Endothelial cell of umbilical vein (primary cell): ENCODE results near the gene RSPH10B2. TPM values are rescaled to one million over a fixed set of nuclear protein-coding genes. Genes with fewer than 3 reads are reported as not detected.
"Not testable (repeated sequence)": the region's sequence is repeated elsewhere in the genome, so short reads cannot be mapped to it uniquely, and the experiment has no call there.

ENCODE experiments used
- BruUV-seq: library from RNA; stranded (reverse); fragments of 400-500 nt; replicated peaks from 2 replicates; lab custom pipeline; 2021; lab: Mats Ljungman, UMichigan
- CTCF ChIA-PET: fragments of 300-600, 350-600 bp; sonication (Branson Sonifier 250); formaldehyde crosslinking; loops from one replicate; lab custom pipeline; 2021; ENCODE audit warnings: antibody characterized with exemption, inconsistent platforms; lab: Charles Lee
- POLR2A ChIA-PET: fragments of 300-600, 350-600 bp; sonication (Branson Sonifier 250); formaldehyde crosslinking; loops from one replicate; lab custom pipeline; 2021; ENCODE audit warnings: antibody characterized with exemption, inconsistent platforms; lab: Charles Lee
- DNase-seq: peaks from one replicate; pipeline ENCODE4 v3.0.0-alpha.2; 2011; ENCODE audit warnings: low read depth, low spot score
- FAIRE-seq: peaks from 2 replicates; lab custom pipeline; 2011; peaks lifted over from hg19 to GRCh38; lab: Jason Lieb, UNC
- H2AFZ ChIP-seq: 2 replicates; pipeline ENCODE4 v1.6.0; 2012; ENCODE audit warnings: low read depth, low read length, control low read depth, inconsistent platforms
- H3K27ac ChIP-seq: 2 replicates; pipeline ENCODE4 v1.5.1; 2011; ENCODE audit warnings: low read depth, mild to moderate bottlenecking, control low read depth, low read length, moderate library complexity; ENCODE audit not compliant: insufficient read depth
- H3K27me3 ChIP-seq, 2 experiments: 2 replicates each; pipeline versions ENCODE4 v1.6.0 to v1.6.1; 2011; ENCODE audit warnings: low read length in 2 of 2, mixed read lengths in 1 of 2; ENCODE audit not compliant: control insufficient read depth in 2 of 2, insufficient read depth in 2 of 2
- H3K36me3 ChIP-seq, 2 experiments: 2 replicates in 1 of 2; 3 replicates in 1 of 2; pipeline ENCODE4 v1.5.1; 2011; ENCODE audit warnings: low read length in 2 of 2, mild to moderate bottlenecking in 1 of 2, moderate library complexity in 1 of 2; ENCODE audit not compliant: control insufficient read depth in 2 of 2, insufficient read depth in 2 of 2; ENCODE audit errors: extremely low read depth in 1 of 2
- H3K4me1 ChIP-seq: 3 replicates; pipeline ENCODE4 v1.5.1; 2011; ENCODE audit warnings: mild to moderate bottlenecking, low read length; ENCODE audit not compliant: control insufficient read depth, insufficient read depth; ENCODE audit errors: extremely low read depth
- H3K4me2 ChIP-seq: 2 replicates; pipeline ENCODE4 v1.6.1; 2011; ENCODE audit warnings: low read length, control low read depth, mixed read lengths; ENCODE audit not compliant: insufficient read depth
- H3K4me3 ChIP-seq, 3 experiments: fragments of 200-600 bp in 1 of 3; sonication (generic), shearing (Covaris generic) in 1 of 3; replicated peaks in 1 of 3; 2 replicates each; pipeline ENCODE4 v1.5.1; 2011 to 2016; ENCODE audit warnings: control low read depth in 3 of 3, low read length in 3 of 3, mild to moderate bottlenecking in 2 of 3, inconsistent platforms in 1 of 3, low read depth in 1 of 3, moderate library complexity in 1 of 3; ENCODE audit not compliant: insufficient read depth in 1 of 3
- H3K79me2 ChIP-seq: 2 replicates; pipeline ENCODE4 v1.6.0; 2012; ENCODE audit warnings: low read length, inconsistent platforms; ENCODE audit not compliant: control insufficient read depth, insufficient read depth
- H3K9ac ChIP-seq: replicated peaks from 2 replicates; pipeline ENCODE3; 2011; ENCODE audit warnings: low read length, control low read depth; ENCODE audit not compliant: insufficient read depth; ENCODE audit errors: extremely low read depth
- H3K9me1 ChIP-seq: replicated peaks from 3 replicates; pipeline ENCODE4 v1.6.0; 2011; ENCODE audit warnings: mild to moderate bottlenecking, low read length; ENCODE audit not compliant: control insufficient read depth, insufficient read depth; ENCODE audit errors: extremely low read depth
- H3K9me3 ChIP-seq: replicated peaks from 2 replicates; pipeline ENCODE4 v1.5.1; 2012; ENCODE audit warnings: low read length, inconsistent platforms; ENCODE audit not compliant: control insufficient read depth, insufficient read depth
- H4K20me1 ChIP-seq: replicated peaks from 2 replicates; pipeline ENCODE3; 2011; ENCODE audit warnings: mild to moderate bottlenecking, low read length; ENCODE audit not compliant: control insufficient read depth, insufficient read depth; ENCODE audit errors: extremely low read depth
- CTCF ChIP-seq, 2 donors: IDR thresholded peaks; 1 replicate in 1 of 2; 2 replicates in 1 of 2; pipeline ENCODE4 v1.5.1; 2011; ENCODE audit warnings: low read length in 2 of 2, mild to moderate bottlenecking in 2 of 2, moderate library complexity in 2 of 2, control low read depth in 1 of 2, inconsistent platforms in 1 of 2, low read depth in 1 of 2; ENCODE audit not compliant: insufficient read depth in 1 of 2; ENCODE audit errors: extremely low read depth in 1 of 2
- FOS ChIP-seq: IDR thresholded peaks from 2 replicates; pipeline ENCODE4 v1.6.1; 2011; ENCODE audit warnings: mild to moderate bottlenecking, low read length, moderate library complexity, borderline replicate concordance; ENCODE audit not compliant: insufficient read depth
- JUN ChIP-seq: IDR thresholded peaks from 2 replicates; pipeline ENCODE4 v1.6.1; 2011; ENCODE audit warnings: borderline replicate concordance, low read depth; ENCODE audit not compliant: insufficient read length, insufficient read depth
- MYC ChIP-seq: IDR thresholded peaks from one replicate; pipeline ENCODE4 v1.6.1; 2011; ENCODE audit warnings: mild to moderate bottlenecking, low read depth, low read length
- POLR2A ChIP-seq: IDR thresholded peaks from 2 replicates; pipeline ENCODE4 v1.6.1; 2012; ENCODE audit warnings: low read depth, mild to moderate bottlenecking, control low read depth, low read length
- POLR2AphosphoS5 ChIP-seq: IDR thresholded peaks from 2 replicates; pipeline ENCODE4 v1.6.1; 2012; ENCODE audit warnings: low read depth, mild to moderate bottlenecking, control low read depth, low read length, moderate library complexity; ENCODE audit not compliant: insufficient read depth
- dilution Hi-C: fragments of 300-500 bp; cut with MboI; formaldehyde crosslinking; loops from one replicate; pipeline ENCODE4 v1.15.0; 2019; ENCODE audit warnings: low sequenced_read_pairs; ENCODE audit not compliant: extremely low pct_ligation_motif_present
- intact Hi-C: fragments of 100-400 bp; cut with micrococcal nuclease; formaldehyde crosslinking; loops from one replicate; pipeline ENCODE4 v1.10.0; 2022
- polyA plus RNA-seq, 4 experiments: library from polyadenylated mRNA; depleted of rRNA in 3 of 4; stranded (reverse) in 3 of 4; unstranded in 1 of 4; fragments of >200 nt; gene quantifications; 2 replicates each; pipeline versions ENCODE4 v1.2.1 to v1.2.3, GENCODE V29; 2011 to 2012; ENCODE audit warnings: missing spikeins in 1 of 4
- total RNA-seq: library from RNA; stranded (reverse); gene quantifications from 2 replicates; pipeline ENCODE4 v1.2.3, GENCODE V29; 2021
- TF ChIP-seq, protein P1 (sequence below): IDR thresholded peaks from 2 replicates; pipeline ENCODE4 v1.6.1; 2011; ENCODE audit not compliant: insufficient read depth, insufficient read length

RSPH10B2 gene
- total and polyA plus RNA-seq, 2 donors (not counting 3 experiments of a cell fraction or from before 2014, with no cell fraction given): not detected

DNA sequence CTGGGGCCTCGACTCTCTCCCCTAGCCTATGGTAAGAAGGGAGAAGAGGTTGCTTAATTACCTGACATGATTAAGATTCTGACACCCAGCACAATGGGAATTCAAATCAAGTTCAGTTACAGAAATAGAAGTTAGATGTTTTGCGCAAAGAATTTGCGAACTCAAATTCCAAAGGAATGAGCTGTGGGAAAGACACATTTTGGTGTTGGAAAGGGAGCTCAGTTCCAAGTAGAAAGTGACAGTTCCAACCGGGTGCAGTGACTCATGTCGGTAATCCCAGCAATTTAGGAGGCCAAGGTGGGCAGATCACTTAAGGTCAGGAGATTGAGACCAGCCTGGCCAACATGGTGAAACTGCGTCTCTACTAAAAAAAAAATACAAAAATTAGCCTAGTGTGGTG is 76.1 kb downstream of the RSPH10B2 start:
- dilution Hi-C loops, H3K79me2 ChIP-seq, H3K4me2 ChIP-seq, H2AFZ ChIP-seq, BruUV-seq, H3K9me3 ChIP-seq, DNase-seq, H4K20me1 ChIP-seq, H3K27me3 ChIP-seq, H3K27ac ChIP-seq, H3K9ac ChIP-seq, H3K4me1 ChIP-seq, POLR2A ChIA-PET, H3K9me1 ChIP-seq, intact Hi-C loops, CTCF ChIA-PET, H3K36me3 ChIP-seq, FAIRE-seq, H3K4me3 ChIP-seq: not testable (repeated sequence)

DNA sequence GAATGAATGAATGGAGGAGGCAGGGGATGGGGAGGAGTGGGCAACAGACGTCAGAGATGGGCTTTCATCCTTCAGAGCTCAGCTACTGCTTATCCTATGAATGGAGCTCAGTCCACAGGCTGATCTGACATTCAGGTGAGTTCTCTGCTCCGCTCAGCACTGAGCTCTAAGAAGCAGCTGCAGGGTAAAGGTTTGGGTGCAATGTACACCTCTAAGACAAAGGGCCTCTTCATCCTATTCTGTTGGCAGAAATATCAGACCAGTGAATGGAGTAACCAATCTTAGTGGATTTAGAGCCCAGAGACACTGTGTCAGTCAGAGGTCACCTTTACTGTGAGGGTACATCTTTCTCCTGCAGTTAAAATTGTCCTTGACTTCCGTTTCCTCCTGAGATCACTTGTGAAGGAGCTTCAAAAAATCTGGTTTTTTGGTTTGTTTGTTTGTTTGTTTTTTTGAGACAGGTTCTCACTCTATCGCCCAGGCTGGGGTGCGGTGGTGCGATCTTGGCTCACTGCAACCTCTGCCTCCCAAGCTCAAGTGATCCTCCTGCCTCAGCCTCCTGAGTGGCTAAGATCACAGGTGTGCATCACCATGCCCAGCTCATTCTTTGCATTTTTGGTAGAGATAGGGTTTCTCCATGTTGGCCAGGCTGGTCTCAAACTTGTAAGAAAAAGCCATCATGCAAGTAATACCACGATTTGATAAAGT is 77.3 kb downstream of the RSPH10B2 start:
- no peaks in the 10 kb centered on the region for H3K79me2 ChIP-seq
- POLR2A ChIA-PET: no interaction called here

More for the DNA sequence above, 77.3 kb downstream of the RSPH10B2 start:
- Histone ChIP-seq H3K9me3 (no peaks in the 10 kb centered on the region), H3K27me3 (peaks cover 0 to 4% of the 10 kb centered on the region in 2 experiments), H3K4me2 (no peak overlapping the region), H2AFZ (no peak overlapping the region), H3K4me3 (no peak overlapping the region), H3K4me1 (no peaks in the 10 kb centered on the region), H4K20me1 (no peaks in the 10 kb centered on the region), H3K27ac (no peak overlapping the region), H3K9me1 (no peaks in the 10 kb centered on the region), H3K36me3 (no peaks in the 10 kb centered on the region), H3K9ac (no peak overlapping the region)
- CTCF ChIA-PET: interaction anchor here (1.2 kb wide), 1 partner anchor 26 kb away, joined by 3 read pairs; no protein-coding TSS in a partner anchor
- FAIRE-seq (no peak), DNase-seq (no peak)
- TF ChIP-seq JUN: no peak
- TF ChIP-seq, protein P1, sequence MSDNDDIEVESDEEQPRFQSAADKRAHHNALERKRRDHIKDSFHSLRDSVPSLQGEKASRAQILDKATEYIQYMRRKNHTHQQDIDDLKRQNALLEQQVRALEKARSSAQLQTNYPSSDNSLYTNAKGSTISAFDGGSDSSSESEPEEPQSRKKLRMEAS: no peak
- no peak for TF ChIP-seq POLR2AphosphoS5
- no peak for TF ChIP-seq FOS
- TF ChIP-seq POLR2A: no peak
- no peak for TF ChIP-seq MYC
- no peak for TF ChIP-seq CTCF (IDR thresholded peaks at IDR 0.05; ENCODE audit: extremely low read depth in 1 of 2, insufficient read depth in 1 of 2, low read depth in 1 of 2, low read length in 2 of 2)
- BruUV-seq: no TSS peak
- intact Hi-C loops: no loop called here
- dilution Hi-C loops: no loop called here
